GM18520 (cell line): ENCODE data around the gene PKN2.
"Not testable (repeated sequence)": the region's sequence is repeated elsewhere in the genome, so short reads cannot be mapped to it uniquely, and the experiment has no call there.

ENCODE experiments used
- ATAC-seq: cut with Tn5 transposase; IDR thresholded peaks from one replicate; pipeline ENCODE4 v1.9.1; 2021; ENCODE audit not compliant: unreplicated experiment

The PKN2 gene

GRCh38 chr1:88876573-88877365, 192.7 kb downstream of the PKN2 start:
- no peak for ATAC-seq

GRCh38 chr1:88877382-88877825, 193.3 kb downstream of the PKN2 start:
- no peak for ATAC-seq

- no peak for ATAC-seq
Measured at GRCh38 chr1:88877911-88878310, 193.8 kb downstream of the PKN2 start.

GRCh38 chr1:88878731-88879130, 194.7 kb downstream of the PKN2 start:
- ATAC-seq, result no peak

GRCh38 chr1:88880717-88881116, 196.6 kb downstream of the PKN2 start:
- ATAC-seq, result not testable (repeated sequence)

- no peak for ATAC-seq
Measured at GRCh38 chr1:88883156-88883555, 199.1 kb downstream of the PKN2 start.
